CD4-positive, alpha-beta T cell treated with Interleukin-10 for 1 hour (primary cell): ENCODE measurements around the gene SMAD5.

Experiments used
- DNase-seq: peaks from one replicate; pipeline ENCODE4 v3.0.0-alpha.2; 2020

The SMAD5 gene

GRCh38 chr5:136157514-136157913 lies 24.9 kb downstream of the SMAD5 start:
- no peak for DNase-seq

- DNase-seq = no peak
Measured at GRCh38 chr5:136159457-136159856, 26.8 kb downstream of the SMAD5 start.

- no peak for DNase-seq
Measured at GRCh38 chr5:136162008-136162407, 29.4 kb downstream of the SMAD5 start.

GRCh38 chr5:136164226-136164625 lies 31.6 kb downstream of the SMAD5 start:
- no peak for DNase-seq

- no peak for DNase-seq
Measured at GRCh38 chr5:136166909-136167308, 34.3 kb downstream of the SMAD5 start.

GRCh38 chr5:136169218-136169617 lies 36.6 kb downstream of the SMAD5 start:
- no peak for DNase-seq

GRCh38 chr5:136174021-136174659 lies 41.5 kb downstream of the SMAD5 start:
- peak; percentile 18 for DNase-seq

GRCh38 chr5:136182618-136183017 lies 50.0 kb downstream of the SMAD5 start:
- no peak for DNase-seq

- no peak for DNase-seq
Measured at GRCh38 chr5:136185974-136186665, 53.5 kb downstream of the SMAD5 start.

- DNase-seq = no peak
Measured at GRCh38 chr5:136186796-136187195, 54.2 kb downstream of the SMAD5 start.

- no peak for DNase-seq
Measured at GRCh38 chr5:136188859-136189258, 56.2 kb downstream of the SMAD5 start.

- no peak for DNase-seq
Measured at GRCh38 chr5:136190091-136190720, 57.6 kb downstream of the SMAD5 start.

- no peak for DNase-seq
Measured at GRCh38 chr5:136190904-136191303, 58.3 kb downstream of the SMAD5 start.

GRCh38 chr5:136191304-136192014 lies 58.8 kb downstream of the SMAD5 start:
- DNase-seq = no peak

GRCh38 chr5:136192015-136192525 lies 59.4 kb downstream of the SMAD5 start:
- no peak for DNase-seq

GRCh38 chr5:136192526-136193321 lies 60.1 kb downstream of the SMAD5 start, which contains the start of gene SMIM32:
Gene SMIM32 (minus strand): TSS chr5:136193162. CDS start chr5:136192524, 638 bp downstream.
- DNase-seq = no peak

- no peak for DNase-seq
Measured at GRCh38 chr5:136193322-136193935, 60.8 kb downstream of the SMAD5 start.

GRCh38 chr5:136194576-136194975 lies 61.9 kb downstream of the SMAD5 start:
- no peak for DNase-seq

GRCh38 chr5:136195971-136196820 lies 63.6 kb downstream of the SMAD5 start:
- no peak for DNase-seq

GRCh38 chr5:136197462-136198142 lies 65.0 kb downstream of the SMAD5 start:
- no peak for DNase-seq
